Measurements from ENCODE around the gene HEXIM1. TPM values are rescaled to one million over a fixed set of nuclear protein-coding genes. Genes with fewer than 3 reads are reported as not detected.
"Not testable (repeated sequence)": the region's sequence is repeated elsewhere in the genome, so short reads cannot be mapped to it uniquely, and the experiment has no call there.

HEXIM1 gene
- total RNA-seq, 1 donor from 2014 or later: 62.5 TPM

- no peak for DNase-seq (ENCODE audit: low spot score)
These were observed 35.5 kb upstream of the HEXIM1 start for GRCh38 chr17:45112559-45113423.

DNA sequence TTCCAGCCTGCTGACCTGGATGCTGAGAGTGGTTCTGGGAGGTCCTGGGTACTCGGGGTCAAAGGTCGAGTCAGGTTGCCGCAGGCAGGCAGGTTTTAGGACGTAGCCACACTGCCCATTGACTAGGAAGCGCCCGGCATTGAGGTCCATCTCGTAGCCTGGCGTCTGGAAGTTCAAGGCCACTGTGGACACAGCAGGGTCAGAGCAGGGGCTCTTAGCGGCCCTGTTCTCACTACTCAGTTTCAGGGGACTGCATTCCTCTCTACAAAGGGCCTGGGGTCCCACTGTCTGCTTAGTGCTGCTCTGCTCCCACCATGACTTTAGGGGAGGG is 34.9 kb upstream of the HEXIM1 start:
- DNase-seq (ENCODE audit: low spot score): no peak

DNA sequence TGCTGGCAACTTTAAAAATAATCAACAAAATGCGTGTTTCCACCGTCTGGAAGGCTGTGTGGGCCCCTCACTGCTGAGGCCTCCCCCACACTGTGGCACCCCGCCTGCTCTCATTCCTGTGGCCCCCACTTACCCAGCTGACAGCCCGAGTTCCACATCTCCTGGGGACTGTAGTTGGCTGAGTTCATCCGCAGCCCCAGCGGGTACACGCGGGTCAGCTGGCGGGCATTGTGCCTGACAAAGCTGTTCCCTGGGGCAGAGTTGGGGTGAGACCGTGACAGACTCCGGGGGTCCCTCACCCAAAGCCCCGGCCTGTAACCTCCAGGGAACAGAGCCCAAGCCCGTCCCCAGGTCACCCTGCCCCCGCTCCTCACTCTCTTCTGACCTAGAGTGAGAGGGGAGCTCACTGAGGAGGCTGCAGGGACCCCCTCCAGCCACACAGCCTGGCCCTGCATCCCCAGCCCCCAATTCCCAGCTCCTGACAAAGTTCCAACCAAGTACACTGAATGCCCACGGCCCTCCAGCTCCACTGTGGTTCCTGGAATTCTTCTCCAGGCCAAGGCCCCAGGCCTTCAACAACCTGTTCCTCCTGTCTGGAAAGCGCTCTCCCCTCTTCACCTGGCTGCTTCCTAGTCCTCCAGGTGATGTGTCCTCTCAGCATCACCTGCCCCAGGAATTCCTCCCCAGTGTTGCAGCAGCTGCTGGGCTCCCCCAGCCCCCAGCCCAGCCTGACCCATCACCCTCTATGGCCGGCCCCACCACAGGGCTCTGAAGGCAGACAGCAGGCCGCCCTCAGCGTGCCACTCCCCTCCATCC is 34.0 kb upstream of the HEXIM1 start:
- DNase-seq (ENCODE audit: low spot score): no peak

- no peak for DNase-seq (ENCODE audit: low spot score)
These were observed 33.2 kb upstream of the HEXIM1 start for GRCh38 chr17:45115015-45115625.

- no peak for DNase-seq (ENCODE audit: low spot score)
These were observed 32.4 kb upstream of the HEXIM1 start for GRCh38 chr17:45115871-45116270.

- no peak for DNase-seq (ENCODE audit: low spot score)
These were observed 31.8 kb upstream of the HEXIM1 start for GRCh38 chr17:45116434-45117016.

DNA sequence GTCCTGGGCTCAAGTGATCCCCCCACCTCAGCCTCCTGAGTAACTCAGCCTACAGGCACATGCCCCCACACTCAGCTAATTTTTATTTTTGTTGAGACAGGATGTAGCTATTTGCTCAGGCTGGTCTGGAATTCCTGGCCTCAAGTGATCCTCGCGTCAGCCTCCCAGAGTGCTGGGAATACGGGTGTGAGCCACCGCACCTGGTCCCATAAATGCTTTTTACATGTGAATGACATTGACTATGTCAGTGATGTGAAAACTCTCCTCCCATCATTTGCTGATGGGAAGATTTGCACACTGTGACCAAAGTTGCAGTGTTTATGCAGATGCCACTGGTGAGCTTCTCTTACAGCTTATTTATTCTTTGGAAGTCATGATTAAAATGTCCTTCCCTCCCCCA is 30.9 kb upstream of the HEXIM1 start:
- no peak for DNase-seq (ENCODE audit: low spot score)

DNA sequence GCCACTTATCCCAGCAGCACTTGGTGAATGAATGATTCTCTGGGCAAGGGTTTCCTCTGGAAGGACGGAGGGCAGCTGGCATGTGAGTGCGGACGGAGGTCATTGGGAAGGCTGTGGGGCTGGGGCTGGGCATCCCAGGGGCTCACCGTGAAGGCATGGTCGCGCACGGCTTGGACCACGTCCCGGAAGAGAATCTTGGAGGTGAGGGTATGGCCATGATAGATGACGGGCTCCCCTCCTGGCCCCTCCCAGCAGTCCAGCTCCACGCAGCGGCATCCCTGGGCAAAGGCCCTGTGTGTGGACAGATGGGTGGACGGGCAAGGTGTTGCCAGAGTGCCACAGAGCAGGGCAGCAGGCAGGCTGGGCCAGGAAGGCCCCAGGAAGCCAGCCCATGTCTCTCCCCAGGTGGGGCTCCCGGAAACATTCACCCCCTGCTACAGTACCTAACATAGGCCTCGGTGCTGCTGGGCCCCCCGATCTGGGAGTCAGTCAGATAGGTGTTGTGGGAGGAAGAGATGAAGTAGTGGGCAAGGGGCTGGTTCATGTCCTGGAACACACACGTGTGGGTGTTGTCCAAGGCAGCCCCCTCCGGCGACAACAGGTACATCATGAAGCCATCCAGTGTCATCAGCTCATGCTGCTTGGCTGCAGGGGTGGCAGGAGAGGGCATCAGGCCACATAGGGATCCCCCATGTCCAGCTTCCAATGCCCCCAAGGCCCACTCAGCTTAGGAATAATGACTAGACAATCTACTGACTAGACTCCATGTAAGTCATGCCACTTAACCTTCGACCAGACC is 30.2 kb upstream of the HEXIM1 start:
- no peak for DNase-seq (ENCODE audit: low spot score)

GRCh38 chr17:45118691-45119090 is 29.6 kb upstream of the HEXIM1 start:
- DNase-seq (ENCODE audit: low spot score): no peak

DNA sequence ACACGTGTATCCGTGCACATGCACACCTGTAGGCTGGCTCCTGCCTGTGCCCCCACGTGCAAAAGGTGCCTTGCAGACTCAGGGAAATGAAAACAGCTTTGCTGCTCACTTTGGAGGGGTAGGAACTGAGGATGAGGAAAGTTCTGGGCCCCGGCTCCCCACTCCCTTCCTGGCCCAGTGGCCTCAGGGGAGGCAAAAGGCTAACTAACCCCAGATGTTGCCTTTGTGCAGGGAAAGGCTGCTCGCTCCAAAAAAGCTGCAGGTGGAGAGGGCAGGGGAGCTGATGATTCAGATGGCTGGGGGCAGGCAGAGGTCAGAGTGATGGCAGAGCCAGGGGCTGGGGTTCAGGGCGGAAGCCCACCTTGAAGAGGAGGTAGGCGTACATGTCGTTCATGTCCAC is 28.3 kb upstream of the HEXIM1 start:
- DNase-seq (ENCODE audit: low spot score): no peak

- DNase-seq (ENCODE audit: low spot score): no peak
These were observed 27.7 kb upstream of the HEXIM1 start for GRCh38 chr17:45120558-45120957.

- no peak for DNase-seq (ENCODE audit: low spot score)
These were observed 27.2 kb upstream of the HEXIM1 start for GRCh38 chr17:45121055-45121454.

DNA sequence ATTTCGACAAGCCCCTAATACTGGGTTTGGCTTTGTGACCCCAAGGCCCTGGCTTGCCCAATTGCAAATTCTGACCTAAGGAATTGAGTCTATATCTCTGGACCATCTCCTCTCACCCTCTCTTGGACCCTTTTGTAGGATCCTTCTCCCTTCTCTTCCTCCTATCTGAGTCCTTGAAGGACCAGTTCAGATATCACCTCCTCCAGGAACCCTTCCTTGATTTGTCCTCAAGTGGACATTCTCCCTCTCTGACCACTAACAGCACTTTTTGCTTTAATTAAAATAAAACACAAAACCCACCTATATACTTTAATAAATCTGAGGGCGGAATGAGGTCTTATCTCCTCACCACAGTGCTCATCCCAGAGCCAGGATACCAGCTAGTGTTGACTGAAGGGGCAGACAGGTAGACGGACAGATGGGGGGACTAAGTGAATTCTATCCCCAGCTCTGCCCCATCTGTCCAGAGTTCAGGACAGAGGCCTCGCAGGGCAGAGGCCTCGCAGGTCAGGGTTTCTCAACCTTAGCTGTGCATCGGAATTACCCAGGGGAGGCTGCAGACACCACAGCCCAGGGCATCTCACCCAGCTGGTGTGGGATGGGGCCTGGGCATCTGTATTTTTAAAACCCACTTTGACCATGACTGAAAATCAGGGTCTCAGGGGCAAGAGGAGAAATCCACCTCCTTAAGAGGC is 25.1 kb upstream of the HEXIM1 start:
- DNase-seq (ENCODE audit: low spot score): no peak

DNA sequence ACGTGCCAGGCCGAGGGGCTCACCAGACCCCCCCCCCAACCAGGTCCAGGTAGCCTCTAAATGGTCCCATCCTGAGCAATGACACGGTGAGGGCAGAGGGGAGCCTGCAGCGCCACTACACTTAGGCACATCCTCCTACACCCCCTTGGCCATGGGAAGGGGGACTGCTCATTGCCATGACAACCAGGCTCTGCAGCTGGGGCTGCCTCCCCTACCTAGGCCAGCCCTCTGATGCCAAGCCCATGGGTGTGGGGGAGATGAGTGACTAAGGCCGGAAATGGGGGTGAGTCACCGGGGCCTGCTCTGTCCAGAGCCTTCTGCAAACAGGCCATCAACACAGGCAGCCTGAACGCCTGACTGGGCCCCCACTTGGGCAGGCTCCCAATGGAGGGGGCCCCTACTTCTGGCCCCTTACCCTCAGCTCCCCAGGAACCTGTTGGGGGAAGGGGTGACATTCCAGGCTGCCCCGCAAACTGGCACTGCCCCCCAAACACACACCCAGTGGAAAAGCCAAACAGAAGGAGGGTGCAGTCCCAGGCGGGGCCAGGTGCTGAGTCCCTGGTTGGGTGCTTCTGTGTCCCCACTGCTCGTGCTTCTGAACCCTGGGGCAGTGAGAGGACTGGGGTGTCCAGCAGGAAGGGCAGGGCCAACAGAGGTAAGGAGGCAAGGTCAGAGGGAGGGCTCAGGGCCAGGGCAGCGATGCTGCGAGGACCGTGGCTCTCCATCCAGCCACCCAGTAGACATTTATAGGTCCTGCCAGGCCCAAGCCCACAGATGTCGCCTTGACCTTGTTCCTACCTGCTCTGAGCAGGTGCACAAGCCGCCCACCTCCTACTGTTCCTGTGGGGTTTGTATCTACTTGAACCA is 24.1 kb upstream of the HEXIM1 start:
- DNase-seq (ENCODE audit: low spot score): no peak

- DNase-seq (ENCODE audit: low spot score): not testable (repeated sequence)
These were observed 23.5 kb upstream of the HEXIM1 start for GRCh38 chr17:45124797-45125122.

- no peak for DNase-seq (ENCODE audit: low spot score)
These were observed 22.8 kb upstream of the HEXIM1 start for GRCh38 chr17:45125509-45125908.

DNA sequence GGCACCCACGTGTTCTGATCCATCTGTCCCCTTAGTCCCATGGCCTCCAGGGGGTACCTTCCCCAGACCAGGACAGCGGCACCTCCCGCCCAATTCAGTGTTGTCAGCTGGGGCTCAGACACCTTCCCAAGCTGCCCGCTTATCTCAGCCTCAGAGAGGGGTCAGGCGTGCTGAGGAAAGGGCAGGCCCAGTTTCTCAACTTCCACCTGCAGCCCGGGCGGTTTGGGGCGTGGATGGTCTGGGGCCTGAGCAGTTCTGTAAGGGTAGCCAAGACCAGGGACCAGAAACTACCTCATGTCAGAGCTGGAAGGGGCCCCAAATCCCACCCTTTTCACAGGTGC is 21.1 kb upstream of the HEXIM1 start:
- no peak for DNase-seq (ENCODE audit: low spot score)

DNA sequence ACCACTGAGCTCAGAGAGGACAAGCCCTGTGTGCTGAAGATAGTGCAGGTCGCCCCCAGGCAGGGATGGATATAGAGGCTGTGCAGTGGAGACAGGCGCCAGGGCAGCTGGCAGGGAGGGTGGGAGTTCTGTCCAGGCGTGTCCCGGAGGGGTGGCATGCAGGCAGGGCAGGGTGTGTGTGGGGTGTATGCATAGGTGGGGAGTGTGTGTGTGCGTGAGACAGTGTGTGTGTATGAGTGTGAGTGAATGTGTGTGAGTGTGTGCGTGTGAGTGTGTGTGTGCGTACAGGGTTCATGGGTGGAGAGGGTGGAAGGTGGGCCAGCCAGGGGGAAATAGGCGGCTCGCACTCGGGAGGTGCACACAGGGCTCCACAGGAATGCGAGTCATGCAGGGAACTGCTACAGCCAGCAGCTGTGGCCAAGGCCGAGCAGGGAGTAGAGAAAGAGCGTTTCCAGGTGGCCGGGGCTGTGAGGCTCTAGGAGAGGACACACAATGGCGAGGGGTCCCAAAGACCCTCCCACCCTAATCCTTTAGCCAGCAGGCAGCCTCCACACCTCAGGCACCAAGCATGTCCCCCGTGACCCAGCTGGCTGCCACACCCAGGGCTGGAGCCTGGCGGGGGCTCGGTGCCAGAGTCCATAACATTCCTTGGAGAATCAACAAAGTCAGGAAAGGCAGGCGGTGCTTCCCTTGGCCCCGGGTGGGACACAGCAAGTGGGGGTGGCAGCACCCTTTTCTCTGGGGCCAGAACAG is 20.6 kb upstream of the HEXIM1 start:
- peak; percentile 73 for DNase-seq (ENCODE audit: low spot score)

- DNase-seq (ENCODE audit: low spot score): no peak
These were observed 19.9 kb upstream of the HEXIM1 start for GRCh38 chr17:45128331-45128730.
